Aorta (tissue), 5 donors: ENCODE results near the gene GPR107. TPM values are rescaled to one million over a fixed set of nuclear protein-coding genes. Genes with fewer than 3 reads are reported as not detected.

Source experiments
- ATAC-seq: fragments of 200-7000 bp; cut with Tn5 transposase; one replicate; pipeline ENCODE4 v1.9.1; 2022; ENCODE audit warnings: moderate library complexity; ENCODE audit not compliant: low FRiP score
- DNase-seq, 2 donors: peaks; one replicate each; pipeline ENCODE4 v3.0.0-alpha.2; 2020
- H3K27ac ChIP-seq, 2 donors: one replicate each; pipeline ENCODE4 v1.5.1; 2013; ENCODE audit warnings: low read length in 2 of 2, mild to moderate bottlenecking in 2 of 2, moderate library complexity in 2 of 2, control low read depth in 1 of 2, inconsistent platforms in 1 of 2, low read depth in 1 of 2
- H3K27me3 ChIP-seq, 2 donors: one replicate each; pipeline ENCODE4 v1.6.1; 2013; ENCODE audit warnings: control low read depth in 1 of 2, low read length in 1 of 2, mild to moderate bottlenecking in 1 of 2, moderate library complexity in 1 of 2; ENCODE audit not compliant: insufficient read depth in 2 of 2, control insufficient read depth in 1 of 2
- H3K36me3 ChIP-seq, 2 donors: one replicate each; pipeline ENCODE4 v1.6.1; 2013; ENCODE audit warnings: control low read depth in 1 of 2, low read length in 1 of 2, mild to moderate bottlenecking in 1 of 2; ENCODE audit not compliant: insufficient read depth in 2 of 2, control insufficient read depth in 1 of 2
- H3K4me1 ChIP-seq, 2 donors: one replicate each; pipeline ENCODE4 v1.6.1; 2013; ENCODE audit warnings: low read length in 2 of 2, control low read depth in 1 of 2, mild to moderate bottlenecking in 1 of 2, moderate library complexity in 1 of 2; ENCODE audit not compliant: insufficient read depth in 2 of 2, control insufficient read depth in 1 of 2
- H3K4me3 ChIP-seq, 2 donors: one replicate each; pipeline ENCODE4 v1.5.1; 2013; ENCODE audit warnings: low read length in 2 of 2, control low read depth in 1 of 2, mild to moderate bottlenecking in 1 of 2
- H3K9me3 ChIP-seq: one replicate; pipeline ENCODE4 v1.6.1; 2013; ENCODE audit warnings: mild to moderate bottlenecking, low read length; ENCODE audit not compliant: control insufficient read depth
- WGBS, 2 donors: extraction: QIAGEN DNeasy Blood & Tissue Kit; methylation state at CpG; one replicate each; pipeline ENCODE4 v1.1.7; 2013; 5-methylcytosine and 5-hydroxymethylcytosine counted together
- intact Hi-C, 2 donors: fragments of 100-400 bp; cut with DNase I; formaldehyde crosslinking; loops; one replicate each; pipeline versions ENCODE4 v1.14.2 to v1.15.0; 2022
- polyA plus RNA-seq, 2 donors: library from polyadenylated mRNA; stranded (reverse); fragments of 200-250 nt; gene quantifications; one replicate each; pipeline ENCODE4 v1.2.3, GENCODE V29; 2013
- total RNA-seq, 2 donors: library from RNA; stranded (reverse); fragmentation: NEBNext Ultra II Directional; extraction: Animal tissue kit (Norgen Biotek cat#: 25700); gene quantifications; one replicate each; pipeline ENCODE4 v1.2.1, GENCODE V29; 2021
- donor health status: healthy with polysubstance abuse.
- donor health status: Bipolar disorder and iron deficiency.
- donor health status: DM: no; HTN: no; CAD: no.
- donor health status: DM: no; HTN: no; CAD: no.
- donor health status: DM: yes; HTN: yes; CAD: no.

GPR107 gene
- total and polyA plus RNA-seq, 4 donors: 7.4 to 48.2 (median 35.1) TPM

GRCh38 chr9:130043654-130044623 is 9.8 kb upstream of the GPR107 start:
- Histone ChIP-seq H3K4me3 (peak overlapping the region; percentile 5 to 90), H3K27ac (peak overlapping the region; percentile 41 to 64), H3K36me3 (no peaks in the 10 kb centered on the region), H3K27me3 (no peaks in the 10 kb centered on the region), H3K4me1 (no peaks in the 10 kb centered on the region), H3K9me3 (no peaks in the 10 kb centered on the region)
- WGBS, 2 donors: 13 to 16% methylated on average over 37 of the region's 37 CpGs
- ATAC-seq (peak; percentile 59), DNase-seq (peak in 1 of 2 donors; percentile 86)
- intact Hi-C loops: loop anchor here (5.0 kb wide), 2 partner anchors 77 to 157 kb away; no protein-coding TSS in a partner anchor

- Histone ChIP-seq H3K27ac (no peak overlapping the region), H3K4me1 (no peaks in the 10 kb centered on the region), H3K36me3 (no peaks in the 10 kb centered on the region), H3K9me3 (no peaks in the 10 kb centered on the region), H3K27me3 (no peaks in the 10 kb centered on the region), H3K4me3 (no peak overlapping the region)
- intact Hi-C loops: no loop called here
- DNase-seq: no peak
- WGBS, 2 donors: 77 to 79% methylated on average over 4 of the region's 4 CpGs
- no peak for ATAC-seq
Observed at GRCh38 chr9:130045725-130046450, 7.8 kb upstream of the GPR107 start.

- no peaks in the 10 kb centered on the region for H3K36me3 ChIP-seq
- no peaks in the 10 kb centered on the region for H3K27me3 ChIP-seq
- peaks cover 0 to under 1% of the 10 kb centered on the region in 2 donors for H3K4me1 ChIP-seq
- 82 to 83% methylated on average over 11 of the region's 11 CpGs for WGBS, 2 donors
- H3K27ac ChIP-seq: no peak overlapping the region
- DNase-seq (no peak), ATAC-seq (no peak)
- intact Hi-C loops: loop anchor here in 1 of 2 donors (5.0 kb wide), 1 partner anchor 47 kb away; no protein-coding TSS in a partner anchor
- no peak overlapping the region for H3K4me3 ChIP-seq
- no peaks in the 10 kb centered on the region for H3K9me3 ChIP-seq
Observed at GRCh38 chr9:130049431-130050210, 4.1 kb upstream of the GPR107 start.

- H3K27me3 ChIP-seq: no peaks in the 10 kb centered on the region
- 95 to 96% methylated on average over 3 of the region's 3 CpGs for WGBS, 2 donors
Observed at GRCh38 chr9:130050462-130050861, 3.2 kb upstream of the GPR107 start.

GRCh38 chr9:130051855-130052254 is 1.9 kb upstream of the GPR107 start:
- Histone ChIP-seq H3K4me1 (peaks cover 0 to 3% of the 10 kb centered on the region in 2 donors), H3K4me3 (no peak overlapping the region), H3K36me3 (no peaks in the 10 kb centered on the region), H3K27me3 (no peaks in the 10 kb centered on the region), H3K27ac (no peak overlapping the region), H3K9me3 (no peaks in the 10 kb centered on the region)
- DNase-seq (no peak), ATAC-seq (no peak)
- intact Hi-C loops: loop anchor here in 1 of 2 donors (5.0 kb wide), 1 partner anchor 50 kb away; no protein-coding TSS in a partner anchor

More at GRCh38 chr9:130050462-130050861, 3.2 kb upstream of the GPR107 start:
- DNase-seq: no peak
- no peak for ATAC-seq
- Histone ChIP-seq H3K9me3 (no peaks in the 10 kb centered on the region), H3K27ac (no peak overlapping the region), H3K4me3 (no peak overlapping the region), H3K4me1 (peaks cover 0 to 3% of the 10 kb centered on the region in 2 donors), H3K36me3 (no peaks in the 10 kb centered on the region)
- intact Hi-C loops: loop anchor here in 1 of 2 donors (5.0 kb wide), 1 partner anchor 48 kb away; no protein-coding TSS in a partner anchor

- intact Hi-C loops: loop anchor here in 1 of 2 donors (5.0 kb wide), 1 partner anchor 51 kb away; no protein-coding TSS in a partner anchor
- DNase-seq: no peak
- ATAC-seq: no peak
- peak overlapping the region; percentile 80 to 92 for H3K4me3 ChIP-seq
- 11 to 13% methylated on average over 9 of the region's 9 CpGs for WGBS, 2 donors
- no peaks in the 10 kb centered on the region for H3K9me3 ChIP-seq
- no peaks in the 10 kb centered on the region for H3K36me3 ChIP-seq
- H3K27ac ChIP-seq: no peak overlapping the region
- H3K4me1 ChIP-seq: peaks cover 0 to 3% of the 10 kb centered on the region in 2 donors
- H3K27me3 ChIP-seq: no peaks in the 10 kb centered on the region
Observed at GRCh38 chr9:130053109-130053503, 600 bp upstream of the GPR107 start.

- DNase-seq (no peak), ATAC-seq (no peak)
- 1% methylated on average over 14 of the region's 14 CpGs for WGBS, 2 donors
- Histone ChIP-seq H3K36me3 (no peaks in the 10 kb centered on the region), H3K27ac (peak overlapping the region in 1 of 2 donors; percentile 49), H3K27me3 (no peaks in the 10 kb centered on the region), H3K9me3 (no peaks in the 10 kb centered on the region), H3K4me1 (peaks cover 0 to 3% of the 10 kb centered on the region in 2 donors), H3K4me3 (peak overlapping the region; percentile 80 to 92)
- intact Hi-C loops: loop anchor here in 1 of 2 donors (5.0 kb wide), 1 partner anchor 52 kb away; no protein-coding TSS in a partner anchor
Observed at GRCh38 chr9:130054325-130054786, 650 bp downstream of the GPR107 start.

GRCh38 chr9:130054820-130055219 is 1.1 kb downstream of the GPR107 start:
- Histone ChIP-seq H3K4me1 (peaks cover 0 to 3% of the 10 kb centered on the region in 2 donors), H3K27ac (no peak overlapping the region), H3K9me3 (no peaks in the 10 kb centered on the region), H3K27me3 (no peaks in the 10 kb centered on the region), H3K4me3 (peak overlapping the region; percentile 80 to 92), H3K36me3 (no peaks in the 10 kb centered on the region)
- intact Hi-C loops: loop anchor here in 1 of 2 donors (5.0 kb wide), 1 partner anchor 53 kb away; no protein-coding TSS in a partner anchor
- DNase-seq: no peak
- 69 to 73% methylated on average over 8 of the region's 8 CpGs for WGBS, 2 donors
- ATAC-seq: no peak
